GM21786 (cell line): ENCODE data around the gene MAGED2.
"Not testable (repeated sequence)": the region's sequence is repeated elsewhere in the genome, so short reads cannot be mapped to it uniquely, and the experiment has no call there.

Source experiments
- ATAC-seq: cut with Tn5 transposase; IDR thresholded peaks from one replicate; pipeline ENCODE4 v1.9.1; 2021; ENCODE audit not compliant: unreplicated experiment

MAGED2 gene

GRCh38 chrX:54807524-54808108, at the start of gene MAGED2:
MAGED2 (plus strand) TSS chrX:54807745; CDS start chrX:54809332, 1,587 bp downstream.
- ATAC-seq: no peak

- ATAC-seq: no peak
These were observed 49.2 kb upstream of the MAGED2 start for GRCh38 chrX:54758114-54759055.

GRCh38 chrX:54774391-54775094, 33.0 kb upstream of the MAGED2 start:
- ATAC-seq: not testable (repeated sequence)

GRCh38 chrX:54776061-54776460, 31.5 kb upstream of the MAGED2 start:
- ATAC-seq: no peak

- no peak for ATAC-seq
These were observed 30.4 kb upstream of the MAGED2 start for GRCh38 chrX:54776987-54777672.

GRCh38 chrX:54785901-54786300, 21.6 kb upstream of the MAGED2 start:
- ATAC-seq: no peak

GRCh38 chrX:54786967-54787366, 20.6 kb upstream of the MAGED2 start:
- no peak for ATAC-seq

GRCh38 chrX:54788446-54788845, 19.1 kb upstream of the MAGED2 start:
- ATAC-seq: no peak

- ATAC-seq: not testable (repeated sequence)
These were observed 18.1 kb upstream of the MAGED2 start for GRCh38 chrX:54789405-54789804.

GRCh38 chrX:54794028-54794427, 13.5 kb upstream of the MAGED2 start:
- ATAC-seq: no peak

GRCh38 chrX:54794795-54795194, 12.8 kb upstream of the MAGED2 start:
- ATAC-seq: no peak

- ATAC-seq: no peak
These were observed 9.4 kb upstream of the MAGED2 start, which contains the start of gene ITIH6 for GRCh38 chrX:54798137-54798536. ITIH6 (minus strand) TSS chrX:54798255; CDS start chrX:54798210, 45 bp downstream.

- no peak for ATAC-seq
These were observed 8.5 kb upstream of the MAGED2 start for GRCh38 chrX:54799046-54799445.

GRCh38 chrX:54808109-54808604, 612 bp downstream of the MAGED2 start:
- ATAC-seq: peak; percentile 28

- peak; percentile 88 for ATAC-seq
These were observed 1.3 kb downstream of the MAGED2 start for GRCh38 chrX:54808605-54809483.

GRCh38 chrX:54810532-54810931, 3.0 kb downstream of the MAGED2 start:
- no peak for ATAC-seq

GRCh38 chrX:54811301-54811885, 3.8 kb downstream of the MAGED2 start:
- ATAC-seq: no peak

GRCh38 chrX:54812306-54812705, 4.8 kb downstream of the MAGED2 start:
- ATAC-seq: no peak

- no peak for ATAC-seq
These were observed 9.8 kb downstream of the MAGED2 start for GRCh38 chrX:54817220-54817820.
